Activated naive CD8-positive, alpha-beta T cell treated with anti-CD3 and anti-CD28 coated beads, Interleukin-2, amount 10 ng/mL, durations not matched to agents 7 days and 5 days (primary cell): Measurements from ENCODE around the gene DMAC2. TPM values are rescaled to one million over a fixed set of nuclear protein-coding genes. Genes with fewer than 3 reads are reported as not detected.
"Not testable (repeated sequence)": the region's sequence is repeated elsewhere in the genome, so short reads cannot be mapped to it uniquely, and the experiment has no call there.

Source experiments
- ATAC-seq: fragments of 150-1000 bp; cut with Tn5 transposase; one replicate; pipeline ENCODE4 v1.10.0; 2021; ENCODE audit warnings: low read depth, moderate library complexity
- POLR2A ChIA-PET: fragments of 350-600 bp; sonication (Branson Sonifier 250); formaldehyde crosslinking; loops from one replicate; lab custom pipeline; 2021; ENCODE audit warnings: antibody characterized with exemption; lab: Charles Lee
- DNase-seq: peaks from one replicate; pipeline ENCODE4 v3.0.0; 2021
- H3K27ac Mint-ChIP-seq: one replicate; pipeline ENCODE4 v1.8.0; 2022; ENCODE audit warnings: mild to moderate bottlenecking, mixed read lengths
- H3K27me3 Mint-ChIP-seq: one replicate; pipeline ENCODE4 v1.8.0; 2022; ENCODE audit warnings: mild to moderate bottlenecking, moderate library complexity, mixed read lengths
- H3K36me3 Mint-ChIP-seq: one replicate; pipeline ENCODE4 v1.8.0; 2021; ENCODE audit warnings: mild to moderate bottlenecking, mixed read lengths
- H3K4me1 Mint-ChIP-seq: one replicate; pipeline ENCODE4 v1.8.0; 2021; ENCODE audit warnings: mixed read lengths
- H3K4me3 Mint-ChIP-seq: one replicate; pipeline ENCODE4 v1.8.0; 2022; ENCODE audit warnings: mild to moderate bottlenecking, moderate library complexity, mixed read lengths
- H3K9me3 Mint-ChIP-seq: one replicate; pipeline ENCODE4 v1.8.0; 2021; ENCODE audit warnings: mixed read lengths
- total RNA-seq, 2 experiments: library from RNA; stranded (reverse); gene quantifications; one replicate each; pipeline ENCODE4 v1.2.3, GENCODE V29; 2021

The DMAC2 gene
- total RNA-seq, 2 experiments from 2014 or later: 41.3 to 42.6 TPM

DNA sequence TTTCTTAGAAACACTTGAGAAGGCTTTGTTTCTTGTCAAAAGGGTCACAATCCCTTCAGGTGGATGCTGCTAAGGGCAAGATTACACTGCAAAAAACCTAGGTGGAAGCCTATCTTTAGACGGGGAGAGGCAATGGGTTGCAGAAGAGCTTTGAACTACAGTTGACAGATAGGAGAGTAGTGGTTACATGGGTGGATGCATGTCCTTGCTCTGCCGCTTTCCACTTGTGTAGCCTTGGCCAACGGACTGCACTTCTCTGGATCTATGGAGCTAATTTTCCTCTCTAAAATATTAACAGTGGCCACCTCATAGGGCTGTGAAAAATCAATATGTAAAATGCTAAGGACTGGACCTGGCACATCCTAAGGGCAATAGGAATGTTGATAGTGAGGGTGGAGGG lies 41.1 kb downstream of the DMAC2 start:
- Mint-ChIP-seq H3K27ac (peak overlapping the region; percentile 98), H3K4me1 (peaks cover 28% of the 10 kb centered on the region), H3K9me3 (no peaks in the 10 kb centered on the region), H3K4me3 (peak overlapping the region; percentile 97), H3K27me3 (no peaks in the 10 kb centered on the region), H3K36me3 (peaks cover 7% of the 10 kb centered on the region)
- no peak for ATAC-seq
- POLR2A ChIA-PET: interaction anchor here (0.8 to 1.1 kb wide), 2 partner anchors 10 to 35 kb away, joined by 3 to 4 read pairs; partner anchors contain the start of gene B9D2
- DNase-seq: no peak

DNA sequence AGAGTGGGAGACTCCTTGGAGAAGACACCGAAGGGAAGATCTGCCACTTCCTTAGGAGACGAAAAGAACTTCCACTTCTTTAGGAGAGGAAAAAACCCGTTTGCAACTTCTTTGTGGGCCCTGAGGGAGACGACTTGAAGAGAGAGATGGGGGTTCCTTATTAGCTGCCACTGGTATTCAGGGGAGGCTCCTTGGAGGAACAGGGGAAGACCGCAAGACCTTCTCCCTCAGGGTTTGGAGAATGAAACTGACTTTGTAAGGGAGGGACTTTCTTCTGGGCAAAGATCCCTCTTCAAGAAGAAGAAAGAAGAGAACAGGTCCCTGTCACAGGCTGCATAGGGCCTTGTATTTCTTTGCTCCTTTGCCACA lies 41.7 kb downstream of the DMAC2 start:
- Mint-ChIP-seq H3K9me3 (no peaks in the 10 kb centered on the region), H3K4me3 (peak overlapping the region; percentile 97), H3K36me3 (peaks cover 7% of the 10 kb centered on the region), H3K27ac (peak overlapping the region; percentile 98), H3K27me3 (no peaks in the 10 kb centered on the region), H3K4me1 (peaks cover 26% of the 10 kb centered on the region)
- POLR2A ChIA-PET: interaction anchor here (1.1 kb wide), 1 partner anchor 10 kb away, joined by 3 read pairs; no protein-coding TSS in a partner anchor
- ATAC-seq: no peak
- DNase-seq: no peak

DNA sequence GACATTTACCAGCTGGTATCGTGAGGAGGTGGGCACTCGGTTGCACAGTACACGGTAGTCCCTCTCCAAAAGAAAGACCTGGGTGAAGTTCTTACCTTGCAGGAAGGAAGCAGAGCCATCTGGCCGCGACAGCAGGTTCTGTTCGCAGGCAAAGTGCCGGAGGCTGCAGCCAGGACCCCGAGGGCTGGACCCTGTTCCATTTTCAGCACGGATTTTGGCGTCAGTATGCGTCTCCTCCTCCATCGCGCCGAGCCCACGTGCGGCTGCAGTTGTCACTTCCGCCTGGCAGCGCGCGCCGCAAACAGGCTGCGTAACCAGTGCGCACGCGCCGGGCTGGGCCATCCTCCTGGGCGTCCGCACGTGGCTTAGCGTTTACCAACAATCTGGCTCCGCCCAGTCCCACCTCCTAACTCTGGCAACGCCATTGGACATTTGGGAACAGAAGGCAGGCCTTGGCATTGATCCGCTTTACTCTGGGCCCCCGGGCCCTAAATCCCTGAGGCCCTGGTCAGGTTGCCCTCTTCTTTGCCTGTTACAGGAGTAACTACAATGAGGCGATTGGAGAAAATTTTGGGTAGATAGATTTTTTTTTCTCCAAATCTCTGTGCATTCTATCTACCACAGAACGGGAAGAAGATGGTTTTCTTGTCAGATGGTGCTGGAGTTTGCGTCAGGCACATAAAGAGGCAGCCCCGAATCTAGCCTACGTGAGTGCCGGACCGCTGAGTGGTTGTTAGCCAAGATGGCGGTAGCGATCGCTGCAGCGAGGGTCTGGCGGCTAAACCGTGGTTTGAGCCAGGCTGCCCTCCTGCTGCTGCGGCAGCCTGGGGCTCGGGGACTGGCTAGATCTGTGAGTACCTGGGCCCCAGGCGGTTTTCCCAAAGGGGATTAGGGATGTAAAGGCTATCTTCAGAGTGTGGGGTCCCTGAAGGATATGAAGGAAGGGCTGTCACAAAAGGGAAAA lies 42.3 kb downstream of the DMAC2 start, which contains the start of the genes BCKDHA and EXOSC5:
Gene BCKDHA, plus strand, starts transcription at position 733 of the 964 bp plus-strand sequence. Its CDS starts 10 bp downstream, at position 743.
Gene EXOSC5, minus strand, starts transcription at position 274 of the 964 bp plus-strand sequence. Its CDS starts 31 bp downstream, at position 243.
- Mint-ChIP-seq H3K4me3 (peak within 1 kb of the TSS; percentile 97), H3K27me3 (no peaks in the 10 kb centered on the region), H3K4me1 (peaks cover 26% of the 10 kb centered on the region), H3K36me3 (peaks cover 6% of the 10 kb centered on the region), H3K27ac (peak within 1 kb of the TSS; percentile 98), H3K9me3 (no peaks in the 10 kb centered on the region)
- POLR2A ChIA-PET: interaction anchor here (0.7 kb wide), 1 partner anchor 34 kb away, joined by 4 read pairs; the partner anchor contains the start of gene B9D2
- ATAC-seq (peak; percentile 99), DNase-seq (peak; percentile 98)

DNA sequence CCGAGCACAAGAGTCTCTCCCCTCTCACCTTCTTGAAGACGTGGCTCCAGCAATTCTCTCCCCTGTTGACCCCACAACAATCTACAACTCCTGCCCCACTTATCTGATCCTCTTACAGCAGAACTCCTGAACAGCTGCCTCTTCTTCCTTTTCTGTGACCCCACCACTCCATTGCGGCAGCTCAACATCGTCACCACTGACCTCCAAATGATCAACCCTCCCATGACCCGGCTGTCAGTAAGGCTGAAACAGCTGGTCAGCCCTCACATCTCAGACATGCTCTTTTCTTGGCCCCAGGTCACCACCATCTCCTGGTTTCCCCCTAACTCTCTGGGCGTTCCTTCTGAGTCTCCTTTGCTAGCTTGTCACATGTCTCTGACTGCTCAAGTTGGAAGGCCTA lies 44.4 kb downstream of the DMAC2 start:
- peaks cover 26% of the 10 kb centered on the region for H3K4me1 Mint-ChIP-seq
- ATAC-seq (no peak), DNase-seq (no peak)
- POLR2A ChIA-PET: no interaction called here
- no peaks in the 10 kb centered on the region for H3K9me3 Mint-ChIP-seq
- H3K36me3 Mint-ChIP-seq: peaks cover 4% of the 10 kb centered on the region
- peak overlapping the region; percentile 1 for H3K27ac Mint-ChIP-seq
- no peaks in the 10 kb centered on the region for H3K27me3 Mint-ChIP-seq
- peak overlapping the region; percentile 97 for H3K4me3 Mint-ChIP-seq

DNA sequence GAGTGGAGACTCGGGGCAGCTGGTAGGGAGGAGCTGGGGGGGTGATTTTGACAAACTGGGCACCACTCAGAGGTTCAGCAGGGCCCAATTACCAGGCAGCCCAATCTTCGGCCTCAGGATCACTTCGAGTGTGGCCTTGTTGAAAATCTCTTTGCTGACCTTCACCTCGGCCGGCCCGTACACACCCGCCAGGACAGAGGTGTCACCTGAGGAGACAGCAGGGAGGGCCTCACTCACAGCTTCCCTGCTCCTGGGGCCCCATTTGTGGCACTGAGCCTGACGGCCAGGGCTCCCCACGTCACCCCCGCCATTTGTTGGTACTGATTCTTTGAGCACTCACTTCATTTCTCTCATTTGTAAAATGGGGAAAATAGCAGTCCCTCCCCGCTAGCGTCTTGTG lies 46.9 kb downstream of the DMAC2 start:
- Mint-ChIP-seq H3K36me3 (peaks cover 7% of the 10 kb centered on the region), H3K27ac (no peak overlapping the region), H3K27me3 (no peaks in the 10 kb centered on the region), H3K4me3 (no peak overlapping the region), H3K9me3 (no peaks in the 10 kb centered on the region), H3K4me1 (peaks cover 10% of the 10 kb centered on the region)
- no peak for ATAC-seq
- no peak for DNase-seq
- POLR2A ChIA-PET: interaction anchor here (0.7 to 1.4 kb wide), 2 partner anchors 29 to 496 kb away, joined by 3 read pairs; no protein-coding TSS in a partner anchor

DNA sequence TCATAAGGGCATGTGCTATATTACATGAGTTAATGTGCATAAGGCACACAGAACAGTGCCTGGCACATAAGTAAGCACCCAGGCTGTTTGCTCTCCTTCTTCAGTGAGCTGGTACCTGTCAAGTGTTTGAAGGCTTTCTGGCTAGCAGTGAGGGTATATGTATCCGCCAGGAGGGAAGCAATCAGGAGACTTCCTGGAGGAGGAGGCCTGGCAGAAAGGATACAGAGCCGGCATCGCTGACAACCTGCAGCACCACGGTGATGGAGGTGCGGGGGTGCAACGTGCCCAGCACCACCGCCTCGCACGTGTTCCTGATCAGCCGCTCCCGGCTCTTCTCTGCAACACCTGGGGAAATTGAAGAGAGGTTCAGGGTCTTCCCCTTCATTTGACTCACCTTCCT lies 48.1 kb downstream of the DMAC2 start:
- Mint-ChIP-seq H3K4me1 (peaks cover 10% of the 10 kb centered on the region), H3K27ac (no peak overlapping the region), H3K27me3 (no peaks in the 10 kb centered on the region), H3K4me3 (no peak overlapping the region), H3K9me3 (no peaks in the 10 kb centered on the region), H3K36me3 (peaks cover 7% of the 10 kb centered on the region)
- no peak for ATAC-seq
- DNase-seq: no peak
- POLR2A ChIA-PET: interaction anchor here (0.6 kb wide), 1 partner anchor 12 kb away, joined by 3 read pairs; no protein-coding TSS in a partner anchor

DNA sequence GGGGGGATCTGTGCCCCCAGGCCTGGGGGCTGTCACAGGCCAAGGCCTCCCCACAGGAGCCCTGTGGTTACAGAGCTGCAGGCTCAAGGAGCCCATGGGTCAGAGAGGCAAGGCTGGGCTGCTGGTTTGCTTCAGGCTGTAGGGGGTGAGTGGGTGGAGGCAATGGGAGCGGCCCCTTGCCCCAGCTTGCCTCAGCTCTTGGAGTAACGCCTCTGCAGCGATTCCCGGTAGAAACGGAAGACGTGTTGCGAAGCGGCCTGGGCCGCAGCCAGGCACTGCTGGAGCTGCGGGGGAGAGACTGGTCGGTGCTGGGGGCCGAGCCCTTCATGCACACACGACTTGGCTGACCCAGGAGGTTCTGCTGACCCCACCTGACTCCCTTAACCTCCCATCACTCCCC lies 53.3 kb downstream of the DMAC2 start:
- POLR2A ChIA-PET: no interaction called here
- H3K4me1 Mint-ChIP-seq: no peaks in the 10 kb centered on the region

DNA sequence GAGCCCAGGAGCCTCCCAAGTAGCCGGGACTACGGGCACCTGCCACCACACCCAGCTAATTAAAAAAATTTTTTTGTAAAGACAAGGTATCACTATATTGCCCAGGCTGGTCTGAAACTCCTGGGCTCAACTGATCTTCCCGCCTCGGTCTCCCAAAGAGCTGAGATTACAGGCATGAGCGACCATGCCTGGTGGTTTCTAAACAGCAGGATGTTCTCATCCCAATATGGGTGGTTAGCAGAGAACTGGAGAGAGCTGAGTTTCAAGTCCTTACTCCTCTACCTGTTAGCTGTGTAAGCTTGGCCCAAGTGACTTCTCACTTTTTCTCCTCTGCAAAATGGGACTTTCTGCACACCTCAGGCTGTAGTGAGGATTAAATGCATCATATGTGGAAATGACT lies 55.4 kb downstream of the DMAC2 start:
- Mint-ChIP-seq H3K36me3 (peaks cover 2% of the 10 kb centered on the region), H3K27me3 (no peaks in the 10 kb centered on the region), H3K9me3 (no peaks in the 10 kb centered on the region), H3K4me1 (no peaks in the 10 kb centered on the region), H3K27ac (no peak overlapping the region), H3K4me3 (no peak overlapping the region)
- ATAC-seq (no peak), DNase-seq (no peak)
- POLR2A ChIA-PET: interaction anchor here (0.7 to 1.1 kb wide), 2 partner anchors 10 to 19 kb away, joined by 3 to 5 read pairs; no protein-coding TSS in a partner anchor

More for the DNA sequence above, 53.3 kb downstream of the DMAC2 start:
- ATAC-seq (no peak), DNase-seq (no peak)
- no peaks in the 10 kb centered on the region for H3K27me3 Mint-ChIP-seq
- no peaks in the 10 kb centered on the region for H3K9me3 Mint-ChIP-seq
- H3K4me3 Mint-ChIP-seq: no peak overlapping the region
- peaks cover 7% of the 10 kb centered on the region for H3K36me3 Mint-ChIP-seq
- no peak overlapping the region for H3K27ac Mint-ChIP-seq

DNA sequence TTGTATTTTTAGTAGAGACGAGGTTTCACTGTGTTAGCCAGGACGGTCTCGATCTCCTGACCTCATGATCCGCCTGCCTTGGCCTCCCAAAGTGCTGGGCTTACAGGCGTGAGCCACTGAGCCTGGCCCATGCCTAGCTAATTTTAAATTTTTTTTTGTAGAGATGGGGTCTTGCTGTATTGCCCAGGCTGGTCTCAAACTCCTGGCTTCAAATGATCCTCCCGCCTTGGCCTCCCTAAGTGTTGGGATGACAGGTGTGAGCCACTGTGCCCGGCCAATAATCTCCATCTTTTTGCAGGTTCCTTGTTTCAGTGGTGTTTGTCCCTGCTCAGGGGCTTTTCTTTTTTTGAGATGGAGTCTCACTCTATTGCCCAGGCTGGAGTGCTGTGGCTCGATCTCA lies 58.2 kb downstream of the DMAC2 start:
- not testable (repeated sequence) for H3K36me3 Mint-ChIP-seq, H3K4me1 Mint-ChIP-seq, H3K4me3 Mint-ChIP-seq, H3K27ac Mint-ChIP-seq, DNase-seq, H3K9me3 Mint-ChIP-seq, ATAC-seq, H3K27me3 Mint-ChIP-seq
- POLR2A ChIA-PET: interaction anchor here (0.6 to 0.8 kb wide), 2 partner anchors 118 to 161 kb away, joined by 3 to 4 read pairs; no protein-coding TSS in a partner anchor

Other genes with a start within 250 kb of the DMAC2 start
- gene CYP2S1, start 246.7 kb downstream of the DMAC2 start, total RNA-seq: 1 to 10 TPM; 1.1 to 1.2 TPM
- under 1 TPM; 0.11 to 0.17 TPM for gene AXL, start 220.7 kb downstream of the DMAC2 start, total RNA-seq
- gene HNRNPUL1, start 175.5 kb downstream of the DMAC2 start, total RNA-seq: 100 to 1,000 TPM; 301 to 333 TPM
- 10 to 100 TPM; 37.8 to 40.8 TPM for gene CCDC97, start 129.7 kb downstream of the DMAC2 start, total RNA-seq
- 100 to 1,000 TPM; 172 to 179 TPM for gene TGFB1, start 86.0 kb downstream of the DMAC2 start, total RNA-seq
- gene B9D2, start 75.8 kb downstream of the DMAC2 start, total RNA-seq: 10 to 100 TPM; 11.5 to 13.0 TPM
- gene TMEM91, start 63.4 kb downstream of the DMAC2 start, total RNA-seq: 10 to 100 TPM; 11.4 to 13.0 TPM
- 10 to 100 TPM; 20.9 to 25.9 TPM for gene EXOSC5, start 42.6 kb downstream of the DMAC2 start, total RNA-seq
- gene BCKDHA, start 42.1 kb downstream of the DMAC2 start, total RNA-seq: 10 to 100 TPM; 23.8 to 26.9 TPM
- 1 to 10 TPM; 2.0 to 2.2 TPM for gene B3GNT8, start 12.5 kb downstream of the DMAC2 start, total RNA-seq
- not detected for gene ERICH4, start 3.2 kb upstream of the DMAC2 start, total RNA-seq
- gene CEACAM21, start 136.3 kb upstream of the DMAC2 start, total RNA-seq: 10 to 100 TPM; 75.4 to 75.5 TPM
- not detected for gene CEACAM4, start 187.2 kb upstream of the DMAC2 start, total RNA-seq
- not detected for gene CEACAM7, start 248.4 kb upstream of the DMAC2 start, total RNA-seq